ENCODE measurements around the gene CACNG1. TPM values are rescaled to one million over a fixed set of nuclear protein-coding genes. Genes with fewer than 3 reads are reported as not detected.
A peak's percentile ranks its signal among the peaks of the same experiment; 100 is the strongest.
"Not testable (repeated sequence)": the region's sequence is repeated elsewhere in the genome, so short reads cannot be mapped to it uniquely, and the experiment has no call there.

CACNG1 gene
- total and polyA plus RNA-seq, 8 donors: 0.35 TPM; not detected in 7

- Histone ChIP-seq H3K36me3 (no peaks in the 10 kb centered on the region), H3K4me3 (no peak overlapping the region), H3K9me3 (no peaks in the 10 kb centered on the region), H3K27me3 (no peaks in the 10 kb centered on the region), H3K4me1 (peaks cover 0 to 5% (median 5%) of the 10 kb centered on the region in 3 donors), H3K27ac (no peak overlapping the region)
- FAIRE-seq (no peak), ATAC-seq (no peak), DNase-seq (no peak)
- intact Hi-C loops (cut with DNase I): no loop called here
- TF ChIP-seq, protein P1, sequence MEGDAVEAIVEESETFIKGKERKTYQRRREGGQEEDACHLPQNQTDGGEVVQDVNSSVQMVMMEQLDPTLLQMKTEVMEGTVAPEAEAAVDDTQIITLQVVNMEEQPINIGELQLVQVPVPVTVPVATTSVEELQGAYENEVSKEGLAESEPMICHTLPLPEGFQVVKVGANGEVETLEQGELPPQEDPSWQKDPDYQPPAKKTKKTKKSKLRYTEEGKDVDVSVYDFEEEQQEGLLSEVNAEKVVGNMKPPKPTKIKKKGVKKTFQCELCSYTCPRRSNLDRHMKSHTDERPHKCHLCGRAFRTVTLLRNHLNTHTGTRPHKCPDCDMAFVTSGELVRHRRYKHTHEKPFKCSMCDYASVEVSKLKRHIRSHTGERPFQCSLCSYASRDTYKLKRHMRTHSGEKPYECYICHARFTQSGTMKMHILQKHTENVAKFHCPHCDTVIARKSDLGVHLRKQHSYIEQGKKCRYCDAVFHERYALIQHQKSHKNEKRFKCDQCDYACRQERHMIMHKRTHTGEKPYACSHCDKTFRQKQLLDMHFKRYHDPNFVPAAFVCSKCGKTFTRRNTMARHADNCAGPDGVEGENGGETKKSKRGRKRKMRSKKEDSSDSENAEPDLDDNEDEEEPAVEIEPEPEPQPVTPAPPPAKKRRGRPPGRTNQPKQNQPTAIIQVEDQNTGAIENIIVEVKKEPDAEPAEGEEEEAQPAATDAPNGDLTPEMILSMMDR (IDR thresholded peaks at IDR 0.05): no peak
- WGBS, 2 donors: 96 to 100% methylated on average over 1 of the region's 1 CpG
These were observed 51.4 kb downstream of the CACNG1 start for GRCh38 chr17:67095803-67096202.

GRCh38 chr17:67096609-67097008 is 52.3 kb downstream of the CACNG1 start:
- FAIRE-seq (no peak), ATAC-seq (no peak), DNase-seq (no peak)
- Histone ChIP-seq H3K4me1 (peaks cover 0 to 5% (median 5%) of the 10 kb centered on the region in 3 donors), H3K27me3 (no peaks in the 10 kb centered on the region), H3K9me3 (no peaks in the 10 kb centered on the region), H3K4me3 (no peak overlapping the region), H3K36me3 (no peaks in the 10 kb centered on the region), H3K27ac (no peak overlapping the region)
- TF ChIP-seq, protein P1 (IDR thresholded peaks at IDR 0.05): no peak
- 98 to 100% methylated on average over 1 of the region's 1 CpG for WGBS, 2 donors
- intact Hi-C loops (cut with DNase I): no loop called here

DNA sequence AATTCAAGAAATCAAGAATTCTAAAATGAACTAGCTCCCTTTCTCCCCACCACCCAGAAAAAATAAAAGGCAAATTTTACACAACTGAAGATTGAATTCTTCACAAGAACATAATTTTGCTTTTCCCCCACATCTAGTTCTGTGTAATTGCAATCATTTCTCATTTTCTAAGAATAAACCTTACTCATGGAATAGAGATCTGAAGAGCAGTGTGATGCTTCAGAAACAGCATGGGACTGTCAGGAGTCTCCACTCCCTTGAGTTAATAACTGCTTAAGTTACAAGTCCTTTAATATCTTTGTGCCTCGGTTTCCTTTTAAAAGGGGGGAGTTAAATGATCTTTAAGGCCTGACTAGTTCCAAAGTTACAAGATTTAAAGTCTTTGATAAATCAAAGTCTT is 53.7 kb downstream of the CACNG1 start:
- Histone ChIP-seq H3K27me3 (no peaks in the 10 kb centered on the region), H3K36me3 (no peaks in the 10 kb centered on the region), H3K9me3 (no peaks in the 10 kb centered on the region), H3K27ac (no peak overlapping the region), H3K4me1 (peaks cover 0 to 13% (median 11%) of the 10 kb centered on the region in 3 donors), H3K4me3 (no peak overlapping the region)
- DNase-seq (no peak), ATAC-seq (no peak), FAIRE-seq (no peak)
- 94 to 97% methylated on average over 1 of the region's 1 CpG for WGBS, 2 donors
- intact Hi-C loops (cut with DNase I): no loop called here
- TF ChIP-seq, protein P1 (IDR thresholded peaks at IDR 0.05): no peak

- FAIRE-seq; H3K4me3 ChIP-seq; intact Hi-C loops (cut with DNase I); H3K27me3 ChIP-seq; H3K9me3 ChIP-seq; H3K27ac ChIP-seq; ATAC-seq; DNase-seq: not testable (repeated sequence)
- H3K36me3 ChIP-seq: peaks cover 0 to 33% (median 13%) of the 10 kb centered on the region in 3 donors
- peaks cover 0 to 11% (median 8%) of the 10 kb centered on the region in 3 donors for H3K4me1 ChIP-seq
- 95 to 99% methylated on average over 7 of the region's 7 CpGs for WGBS, 2 donors
These were observed 60.3 kb downstream of the CACNG1 start for GRCh38 chr17:67104641-67105040.

GRCh38 chr17:67105213-67105612 is 60.9 kb downstream of the CACNG1 start:
- no peaks in the 10 kb centered on the region for H3K27me3 ChIP-seq
- no peak overlapping the region for H3K4me3 ChIP-seq
- DNase-seq (no peak), FAIRE-seq (no peak), ATAC-seq (peak in 3 of 4 donors; percentile 15 to 67 (median 37))
- intact Hi-C loops (cut with DNase I): no loop called here
- H3K4me1 ChIP-seq: peaks cover 0 to 11% (median 8%) of the 10 kb centered on the region in 3 donors
- H3K36me3 ChIP-seq: peaks cover 0 to 38% (median 13%) of the 10 kb centered on the region in 3 donors
- no peak overlapping the region for H3K27ac ChIP-seq
- H3K9me3 ChIP-seq: no peaks in the 10 kb centered on the region
- TF ChIP-seq, protein P1 (IDR thresholded peaks at IDR 0.05): no peak

Other genes starting within 250 kb of the CACNG1 start
- under 1 TPM in 4 of 6 donors, not detected in 2; 0.22 to 0.43 (median 0.29) TPM for gene CACNG5, start 209.4 kb upstream of the CACNG1 start, total RNA-seq
- gene CACNG5, start 209.4 kb upstream of the CACNG1 start, polyA plus RNA-seq: under 1 TPM; 0.15 to 0.77 TPM
- under 1 TPM; 0.09 to 0.67 (median 0.24) TPM for gene CACNG4, start 79.8 kb upstream of the CACNG1 start, total RNA-seq
- gene CACNG4, start 79.8 kb upstream of the CACNG1 start, polyA plus RNA-seq: 1 to 10 TPM; 1.3 to 4.2 TPM
- gene HELZ, start 200.6 kb downstream of the CACNG1 start, total RNA-seq: 10 to 100 TPM; 17.4 to 36.6 (median 26.2) TPM
- gene HELZ, start 200.6 kb downstream of the CACNG1 start, polyA plus RNA-seq: 1 to 10 TPM; 4.1 to 4.6 TPM

Measured in pancreas (tissue), 10 donors.